Sigmoid colon (tissue), 7 donors: ENCODE results near the gene IKZF2. TPM values are rescaled to one million over a fixed set of nuclear protein-coding genes. Genes with fewer than 3 reads are reported as not detected.

ENCODE experiments used
- DNase-seq: peaks from one replicate; pipeline ENCODE4 v3.0.0-alpha.2; 2019
- H3K27ac ChIP-seq, 4 donors: fragments of 200-600 bp; sonication (generic); one replicate each; pipeline ENCODE4 v1.5.1; 2016 to 2019; ENCODE audit warnings: mild to moderate bottlenecking in 1 of 4
- H3K27me3 ChIP-seq, 3 donors: fragments of 200-600 bp; sonication (generic); one replicate each; pipeline ENCODE4 v1.5.1; 2019; ENCODE audit warnings: mild to moderate bottlenecking in 1 of 3
- H3K36me3 ChIP-seq, 4 donors: fragments of 200-600 bp; sonication (generic); one replicate each; pipeline ENCODE4 v1.5.1; 2016 to 2019
- H3K4me1 ChIP-seq, 4 donors: fragments of 200-600 bp; sonication (generic); one replicate each; pipeline ENCODE4 v1.5.1; 2017 to 2019
- H3K4me3 ChIP-seq, 4 donors: fragments of 200-600 bp; sonication (generic); one replicate each; pipeline ENCODE4 v1.5.1; 2017 to 2019; ENCODE audit warnings: mild to moderate bottlenecking in 2 of 4, moderate library complexity in 1 of 4
- H3K9me3 ChIP-seq, 4 donors: fragments of 200-600 bp in 3 of 4; sonication (generic) in 3 of 4; one replicate each; pipeline versions ENCODE4 v1.5.1 to v1.6.1; 2013 to 2019
- EP300 ChIP-seq, 4 donors: sonication (generic); formaldehyde crosslinking; IDR thresholded peaks; one replicate each; pipeline ENCODE4 v1.6.1; 2017; ENCODE audit warnings: antibody characterized with exemption in 4 of 4
- POLR2A ChIP-seq, 2 donors: fragments of 450-650 bp; IDR thresholded peaks; one replicate each; pipeline ENCODE4 v1.6.1; 2016; ENCODE audit warnings: antibody characterized with exemption in 2 of 2, mild to moderate bottlenecking in 2 of 2, moderate library complexity in 2 of 2
- POLR2AphosphoS5 ChIP-seq, 4 donors: sonication (generic); formaldehyde crosslinking; IDR thresholded peaks; one replicate each; pipeline ENCODE4 v1.6.1; 2017; ENCODE audit warnings: antibody characterized with exemption in 4 of 4
- WGBS, 2 donors: extraction: QIAGEN DNeasy Blood & Tissue Kit; methylation state at CpG; one replicate each; pipeline ENCODE4 v1.1.7; 2013; 5-methylcytosine and 5-hydroxymethylcytosine counted together
- intact Hi-C: fragments of 100-400 bp; cut with DNase I; formaldehyde crosslinking; loops from one replicate; pipeline ENCODE4 v1.15.1; 2023
- polyA plus RNA-seq, 3 donors: library from polyadenylated mRNA; stranded (reverse); fragments of 200-250 nt; gene quantifications; one replicate each; pipeline ENCODE4 v1.2.3, GENCODE V29; 2013
- total RNA-seq, 4 donors: library from RNA; depleted of rRNA; stranded (reverse); fragments of >200 nt; gene quantifications; one replicate each; pipeline ENCODE4 v1.1.0, GENCODE V29; 2016
- TF ChIP-seq, protein P1 (sequence below), 4 experiments: fragments of 450-650 bp in 3 of 4; fragments of 200-600 bp in 1 of 4; IDR thresholded peaks; one replicate each; pipeline ENCODE4 v1.5.1; 2016 to 2019; ENCODE audit warnings: antibody characterized with exemption in 4 of 4, mild to moderate bottlenecking in 3 of 4, moderate library complexity in 2 of 4
- donor health status: healthy with polysubstance abuse.
- donor health status: Bipolar disorder and iron deficiency.
- donor health status: healthy.

IKZF2 gene
- total and polyA plus RNA-seq, 7 donors = under 0.01 to 14.9 (median 5.5) TPM

DNA sequence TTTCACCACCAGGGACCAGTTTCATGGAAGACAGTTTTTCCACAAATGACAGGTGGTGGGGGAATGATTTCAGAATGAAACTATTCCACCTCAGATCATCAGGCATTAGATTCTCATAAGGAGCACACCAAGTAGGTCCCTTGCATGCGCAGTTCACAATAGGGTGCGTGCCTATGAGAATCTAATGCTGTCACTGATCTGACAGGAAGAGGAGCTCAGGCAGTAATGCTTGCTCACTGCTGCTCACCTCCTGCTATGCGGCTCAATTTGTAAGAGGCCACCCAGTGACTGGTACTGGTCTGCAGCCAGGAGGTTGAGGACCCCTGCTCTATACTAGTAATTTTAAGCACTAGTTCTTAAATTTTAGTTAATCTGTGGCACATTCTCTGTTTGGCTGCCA, 107.8 kb downstream of the IKZF2 start:
- TF ChIP-seq, protein P1, sequence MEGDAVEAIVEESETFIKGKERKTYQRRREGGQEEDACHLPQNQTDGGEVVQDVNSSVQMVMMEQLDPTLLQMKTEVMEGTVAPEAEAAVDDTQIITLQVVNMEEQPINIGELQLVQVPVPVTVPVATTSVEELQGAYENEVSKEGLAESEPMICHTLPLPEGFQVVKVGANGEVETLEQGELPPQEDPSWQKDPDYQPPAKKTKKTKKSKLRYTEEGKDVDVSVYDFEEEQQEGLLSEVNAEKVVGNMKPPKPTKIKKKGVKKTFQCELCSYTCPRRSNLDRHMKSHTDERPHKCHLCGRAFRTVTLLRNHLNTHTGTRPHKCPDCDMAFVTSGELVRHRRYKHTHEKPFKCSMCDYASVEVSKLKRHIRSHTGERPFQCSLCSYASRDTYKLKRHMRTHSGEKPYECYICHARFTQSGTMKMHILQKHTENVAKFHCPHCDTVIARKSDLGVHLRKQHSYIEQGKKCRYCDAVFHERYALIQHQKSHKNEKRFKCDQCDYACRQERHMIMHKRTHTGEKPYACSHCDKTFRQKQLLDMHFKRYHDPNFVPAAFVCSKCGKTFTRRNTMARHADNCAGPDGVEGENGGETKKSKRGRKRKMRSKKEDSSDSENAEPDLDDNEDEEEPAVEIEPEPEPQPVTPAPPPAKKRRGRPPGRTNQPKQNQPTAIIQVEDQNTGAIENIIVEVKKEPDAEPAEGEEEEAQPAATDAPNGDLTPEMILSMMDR (IDR thresholded peaks at IDR 0.05) = no peak
- TF ChIP-seq POLR2AphosphoS5 (IDR thresholded peaks at IDR 0.05) = no peak
- TF ChIP-seq POLR2A (IDR thresholded peaks at IDR 0.05) = no peak
- TF ChIP-seq EP300 (IDR thresholded peaks at IDR 0.05) = no peak
- 90 to 97% methylated on average over 3 of the region's 3 CpGs for WGBS, 2 donors
- no peak for DNase-seq
- Histone ChIP-seq H3K4me3 (no peak overlapping the region), H3K9me3 (no peaks in the 10 kb centered on the region), H3K27me3 (no peaks in the 10 kb centered on the region), H3K27ac (no peak overlapping the region), H3K36me3 (no peaks in the 10 kb centered on the region), H3K4me1 (no peaks in the 10 kb centered on the region)
- intact Hi-C loops = no loop called here

DNA sequence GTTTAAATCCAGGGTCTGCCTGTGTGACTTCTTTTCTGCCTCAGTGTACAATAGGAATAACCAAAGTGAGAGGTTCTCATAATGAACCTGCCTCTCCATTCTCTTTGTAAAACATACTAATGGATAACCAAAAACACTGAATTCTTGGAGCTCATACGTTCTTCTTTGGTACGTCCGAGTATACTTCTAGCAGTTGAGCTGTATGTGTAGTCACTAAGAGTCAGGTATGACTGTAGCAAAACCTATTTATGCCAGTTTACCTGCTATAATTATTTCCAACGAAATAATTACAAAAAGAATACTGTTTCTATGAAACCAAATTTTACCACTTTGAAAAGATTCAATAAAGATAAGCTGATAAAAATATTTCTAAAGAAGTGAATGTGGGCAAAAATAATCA, 109.2 kb downstream of the IKZF2 start:
- Histone ChIP-seq H3K4me3 (no peak overlapping the region), H3K4me1 (peaks cover 0 to 5% (median 0%) of the 10 kb centered on the region in 4 donors), H3K27ac (no peak overlapping the region), H3K27me3 (no peaks in the 10 kb centered on the region), H3K9me3 (no peaks in the 10 kb centered on the region), H3K36me3 (no peaks in the 10 kb centered on the region)
- intact Hi-C loops = no loop called here
- 42 to 45% methylated on average over 4 of the region's 4 CpGs for WGBS, 2 donors
- DNase-seq = no peak
- TF ChIP-seq POLR2AphosphoS5 (IDR thresholded peaks at IDR 0.05) (no peak), POLR2A (IDR thresholded peaks at IDR 0.05) (no peak), EP300 (IDR thresholded peaks at IDR 0.05) (no peak)
- TF ChIP-seq, protein P1 (IDR thresholded peaks at IDR 0.05) = no peak

DNA sequence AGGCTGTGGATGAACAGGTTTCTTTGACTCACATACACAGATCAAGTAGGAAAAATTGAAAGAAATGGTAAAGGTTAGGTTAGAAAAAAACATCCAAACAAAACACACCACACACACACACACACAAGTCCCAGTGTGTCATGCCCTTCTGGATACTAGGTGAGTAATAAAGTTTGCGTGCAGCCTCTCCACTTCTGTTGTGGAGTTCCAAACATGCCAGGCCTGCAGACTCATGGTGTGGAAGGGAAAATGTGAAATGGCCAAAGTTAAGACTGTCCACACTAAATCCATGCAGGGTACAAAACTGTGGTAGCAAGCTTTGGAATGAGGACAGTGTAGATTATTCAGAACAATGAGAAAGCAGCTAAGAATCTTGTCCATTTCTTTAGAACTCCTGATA, 114.6 kb downstream of the IKZF2 start:
- Histone ChIP-seq H3K9me3 (no peaks in the 10 kb centered on the region), H3K27ac (no peak overlapping the region), H3K36me3 (no peaks in the 10 kb centered on the region), H3K4me3 (no peak overlapping the region), H3K4me1 (peaks cover 0 to 7% (median 0%) of the 10 kb centered on the region in 4 donors), H3K27me3 (no peaks in the 10 kb centered on the region)
- DNase-seq = no peak
- TF ChIP-seq, protein P1 (IDR thresholded peaks at IDR 0.05) = no peak
- no peak for TF ChIP-seq POLR2A (IDR thresholded peaks at IDR 0.05)
- TF ChIP-seq POLR2AphosphoS5 (IDR thresholded peaks at IDR 0.05) = no peak
- no peak for TF ChIP-seq EP300 (IDR thresholded peaks at IDR 0.05)
- WGBS, 2 donors = 0% methylated on average over 1 of the region's 1 CpG
- intact Hi-C loops = no loop called here

DNA sequence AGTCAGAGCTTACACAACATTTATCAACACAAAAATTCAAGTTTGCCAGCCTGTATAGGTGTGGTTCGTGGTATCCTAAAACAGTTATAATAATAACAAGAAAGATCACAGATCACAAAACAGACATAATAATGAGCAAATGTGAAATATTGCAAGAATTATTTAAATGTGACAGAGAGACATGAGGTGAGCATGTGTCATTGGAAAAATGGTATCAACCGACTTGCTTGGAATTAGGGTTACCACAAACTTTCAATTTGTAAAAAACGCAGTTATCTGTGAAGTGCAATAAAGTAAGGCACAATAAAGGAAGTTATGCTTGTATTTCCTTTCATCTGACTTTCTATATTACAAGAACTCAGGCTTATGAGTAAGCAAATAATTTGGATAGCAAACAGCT, 116.8 kb downstream of the IKZF2 start:
- WGBS, 2 donors = 29 to 40% methylated on average over 3 of the region's 3 CpGs
- H3K27me3 ChIP-seq = no peaks in the 10 kb centered on the region
- DNase-seq = no peak
- intact Hi-C loops = no loop called here
- H3K4me3 ChIP-seq = no peak overlapping the region
- TF ChIP-seq POLR2AphosphoS5 (IDR thresholded peaks at IDR 0.05) (no peak), POLR2A (IDR thresholded peaks at IDR 0.05) (no peak), EP300 (IDR thresholded peaks at IDR 0.05) (no peak)
- TF ChIP-seq, protein P1 (IDR thresholded peaks at IDR 0.05) = no peak
- H3K27ac ChIP-seq = no peak overlapping the region
- H3K36me3 ChIP-seq = no peaks in the 10 kb centered on the region
- H3K9me3 ChIP-seq = no peaks in the 10 kb centered on the region
- H3K4me1 ChIP-seq = peaks cover 0 to 7% (median 0%) of the 10 kb centered on the region in 4 donors

DNA sequence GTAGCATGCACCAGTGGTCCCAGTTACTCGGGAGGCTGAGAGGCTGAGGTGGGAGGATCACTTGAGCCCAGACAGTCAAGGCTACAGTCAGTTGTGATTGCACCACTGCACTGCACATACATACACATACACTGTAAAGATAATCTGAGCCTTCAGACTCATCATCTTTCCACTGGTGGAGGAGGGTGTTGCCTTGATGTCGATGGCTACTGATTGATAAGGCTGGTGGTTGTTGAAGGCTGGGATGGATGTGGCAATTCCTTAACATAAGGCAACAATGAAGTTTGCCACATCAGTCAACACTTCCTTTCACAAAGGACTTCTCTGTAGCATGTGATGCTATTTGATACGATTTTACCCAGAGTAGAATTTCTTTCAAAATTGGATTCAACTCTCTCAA, 118.8 kb downstream of the IKZF2 start:
- WGBS, 2 donors = 83 to 97% methylated on average over 3 of the region's 3 CpGs
- Histone ChIP-seq H3K27me3 (no peaks in the 10 kb centered on the region), H3K36me3 (no peaks in the 10 kb centered on the region), H3K27ac (no peak overlapping the region), H3K4me3 (no peak overlapping the region), H3K9me3 (no peaks in the 10 kb centered on the region), H3K4me1 (peaks cover 0 to 5% (median 0%) of the 10 kb centered on the region in 4 donors)
- no peak for DNase-seq
- TF ChIP-seq EP300 (IDR thresholded peaks at IDR 0.05) = no peak
- TF ChIP-seq, protein P1 (IDR thresholded peaks at IDR 0.05) = no peak
- TF ChIP-seq POLR2AphosphoS5 (IDR thresholded peaks at IDR 0.05) = no peak
- TF ChIP-seq POLR2A (IDR thresholded peaks at IDR 0.05) = no peak
- intact Hi-C loops = no loop called here
